ENCODE data around the gene KCNJ1.

DNA sequence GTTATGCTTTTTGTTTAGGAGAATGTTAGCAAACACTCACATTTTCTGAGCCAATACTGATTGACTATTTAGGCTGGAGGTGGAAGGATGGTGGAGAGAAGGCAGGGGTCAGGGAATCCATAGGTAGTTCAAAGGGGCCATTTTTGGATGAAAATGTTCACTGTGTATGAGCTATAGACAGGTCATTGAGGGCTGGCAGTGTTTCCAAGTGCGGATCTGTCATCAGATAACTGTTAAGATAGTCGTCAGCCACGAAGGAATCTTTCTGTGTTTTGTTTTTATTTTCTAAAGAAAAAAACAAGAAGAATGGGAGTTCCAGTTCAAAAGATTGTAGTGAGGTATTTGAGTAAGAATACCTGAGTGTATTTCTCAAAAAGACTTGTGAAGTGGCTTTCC lies 27.2 kb upstream of the KCNJ1 start:
- TF ChIP-seq, protein P1, sequence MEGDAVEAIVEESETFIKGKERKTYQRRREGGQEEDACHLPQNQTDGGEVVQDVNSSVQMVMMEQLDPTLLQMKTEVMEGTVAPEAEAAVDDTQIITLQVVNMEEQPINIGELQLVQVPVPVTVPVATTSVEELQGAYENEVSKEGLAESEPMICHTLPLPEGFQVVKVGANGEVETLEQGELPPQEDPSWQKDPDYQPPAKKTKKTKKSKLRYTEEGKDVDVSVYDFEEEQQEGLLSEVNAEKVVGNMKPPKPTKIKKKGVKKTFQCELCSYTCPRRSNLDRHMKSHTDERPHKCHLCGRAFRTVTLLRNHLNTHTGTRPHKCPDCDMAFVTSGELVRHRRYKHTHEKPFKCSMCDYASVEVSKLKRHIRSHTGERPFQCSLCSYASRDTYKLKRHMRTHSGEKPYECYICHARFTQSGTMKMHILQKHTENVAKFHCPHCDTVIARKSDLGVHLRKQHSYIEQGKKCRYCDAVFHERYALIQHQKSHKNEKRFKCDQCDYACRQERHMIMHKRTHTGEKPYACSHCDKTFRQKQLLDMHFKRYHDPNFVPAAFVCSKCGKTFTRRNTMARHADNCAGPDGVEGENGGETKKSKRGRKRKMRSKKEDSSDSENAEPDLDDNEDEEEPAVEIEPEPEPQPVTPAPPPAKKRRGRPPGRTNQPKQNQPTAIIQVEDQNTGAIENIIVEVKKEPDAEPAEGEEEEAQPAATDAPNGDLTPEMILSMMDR (IDR thresholded peaks at IDR 0.05 in 8 of 11, conservative IDR thresholded peaks at IDR 0.05 in 3 of 11), result no peak
- TF ChIP-seq POLR2A (IDR thresholded peaks at IDR 0.05) (no peak), POLR2AphosphoS5 (IDR thresholded peaks at IDR 0.05) (no peak)
